Parathyroid adenoma (tissue), 2 donors: Measurements from ENCODE around the gene CNTNAP3B.
"Not testable (repeated sequence)": the region's sequence is repeated elsewhere in the genome, so short reads cannot be mapped to it uniquely, and the experiment has no call there.

Experiments
- H2AFZ ChIP-seq: fragments of 300-600 bp; sonication (generic); one replicate; pipeline ENCODE4 v1.7.0; 2017; ENCODE audit warnings: antibody characterized with exemption, mild to moderate bottlenecking
- H3K27ac ChIP-seq: fragments of 300-600 bp; sonication (generic); one replicate; pipeline ENCODE4 v1.7.0; 2017
- H3K27me3 ChIP-seq: fragments of 300-600 bp; sonication (generic); one replicate; pipeline ENCODE4 v1.7.0; 2017; ENCODE audit warnings: low read length; ENCODE audit not compliant: control insufficient read depth, insufficient read depth
- H3K36me3 ChIP-seq: fragments of 300-600 bp; sonication (generic); one replicate; pipeline ENCODE4 v1.7.0; 2017; ENCODE audit warnings: low read length; ENCODE audit not compliant: control insufficient read depth, insufficient read depth
- H3K4me1 ChIP-seq: fragments of 300-600 bp; sonication (generic); one replicate; pipeline ENCODE4 v1.7.0; 2017; ENCODE audit warnings: control low read depth
- H3K4me2 ChIP-seq: fragments of 300-600 bp; sonication (generic); one replicate; pipeline ENCODE4 v1.7.0; 2017; ENCODE audit warnings: low read length
- H3K4me3 ChIP-seq: fragments of 300-600 bp; sonication (generic); one replicate; pipeline ENCODE4 v1.7.0; 2017; ENCODE audit warnings: low read depth, low read length
- H3K79me2 ChIP-seq: fragments of 300-600 bp; sonication (generic); one replicate; pipeline ENCODE4 v1.7.0; 2017; ENCODE audit warnings: control low read depth
- H3K9ac ChIP-seq: fragments of 300-600 bp; sonication (generic); one replicate; pipeline ENCODE4 v1.7.0; 2017; ENCODE audit warnings: mild to moderate bottlenecking
- H3K9me3 ChIP-seq: fragments of 300-600 bp; sonication (generic); one replicate; pipeline ENCODE4 v1.7.0; 2017; ENCODE audit warnings: low read length; ENCODE audit not compliant: control insufficient read depth
- donor health status: primary hyperparathyroidism.

The CNTNAP3B gene

DNA sequence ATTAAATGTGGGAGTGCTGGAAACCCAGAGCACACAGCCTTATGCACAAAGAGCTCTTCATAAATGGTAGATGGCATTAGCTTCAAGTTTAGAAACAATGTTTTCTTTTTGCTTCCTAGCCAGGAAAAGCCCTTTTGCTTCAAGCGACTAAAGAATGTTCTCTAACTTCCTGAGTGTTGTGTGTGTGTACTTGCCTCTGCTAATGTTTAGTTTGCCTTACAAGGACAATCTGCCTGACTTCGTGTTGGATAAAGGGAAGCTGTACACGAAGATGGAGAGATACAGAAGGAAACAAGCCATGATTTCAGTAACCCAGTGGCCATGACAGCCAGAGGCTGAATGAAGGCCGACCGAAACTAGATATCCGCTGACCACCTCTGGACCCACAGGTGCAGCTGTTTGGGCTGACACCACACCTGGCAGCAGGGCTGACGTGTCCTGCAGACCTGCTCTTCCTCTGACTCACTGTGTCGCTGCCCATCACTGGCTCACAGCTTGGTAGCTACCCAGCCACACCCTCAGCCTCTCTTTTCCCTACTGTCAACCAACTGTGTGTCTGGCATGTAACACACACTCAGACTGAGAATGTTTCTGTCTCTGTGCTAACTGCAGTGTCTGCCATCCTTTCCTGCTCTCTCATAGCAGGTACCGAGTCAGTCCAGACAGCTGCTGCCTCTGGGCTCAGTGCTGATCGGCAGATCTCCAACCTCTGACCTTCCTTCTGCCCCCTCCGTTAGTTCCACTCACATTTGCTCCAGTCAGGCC, 59.0 kb downstream of the CNTNAP3B start:
- H2AFZ ChIP-seq, H3K79me2 ChIP-seq, H3K36me3 ChIP-seq, H3K9ac ChIP-seq, H3K27ac ChIP-seq, H3K4me3 ChIP-seq, H3K4me1 ChIP-seq, H3K27me3 ChIP-seq, H3K9me3 ChIP-seq, H3K4me2 ChIP-seq: not testable (repeated sequence)

DNA sequence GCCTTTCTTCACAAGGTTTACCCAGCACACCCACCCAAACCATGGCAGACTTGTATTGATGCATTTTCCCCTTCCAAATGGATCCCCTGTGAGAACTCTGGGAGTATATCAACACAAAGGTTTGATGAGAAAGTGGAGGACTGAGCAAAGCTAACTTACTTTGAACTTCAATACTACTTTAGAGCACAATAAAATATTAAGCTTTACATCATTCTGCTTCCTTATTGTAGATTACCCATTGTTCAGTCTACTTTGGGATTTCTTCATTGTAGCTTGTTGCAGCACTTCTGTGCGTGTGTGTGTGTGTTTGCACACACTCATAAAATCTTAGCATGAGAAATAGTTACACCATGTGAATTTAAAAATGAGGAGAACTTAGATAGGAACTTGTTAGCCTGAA, 75.4 kb downstream of the CNTNAP3B start:
- not testable (repeated sequence) for H3K9me3 ChIP-seq, H3K27ac ChIP-seq, H3K4me1 ChIP-seq, H3K79me2 ChIP-seq, H3K36me3 ChIP-seq, H3K27me3 ChIP-seq, H2AFZ ChIP-seq, H3K4me2 ChIP-seq, H3K9ac ChIP-seq, H3K4me3 ChIP-seq

DNA sequence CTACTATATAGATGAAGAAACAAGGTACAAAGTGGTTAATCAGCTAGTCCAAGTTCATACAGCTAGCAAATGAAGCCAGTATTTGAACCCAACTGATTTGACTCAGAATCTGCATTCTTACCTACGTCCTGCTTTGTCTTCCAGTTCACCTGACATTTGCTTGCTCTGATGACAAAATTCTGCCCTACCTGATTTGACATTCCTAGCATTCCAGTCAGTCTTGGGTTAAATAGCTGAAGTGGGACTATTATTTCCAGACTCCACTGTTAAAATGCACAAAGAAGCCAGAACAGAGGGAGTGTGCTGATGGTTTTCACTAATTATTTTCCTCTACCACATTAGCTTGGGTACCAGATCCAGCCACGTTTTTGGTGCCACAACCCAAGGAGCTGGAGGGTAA, 78.5 kb downstream of the CNTNAP3B start:
- H3K27me3 ChIP-seq, H2AFZ ChIP-seq, H3K9me3 ChIP-seq, H3K36me3 ChIP-seq, H3K79me2 ChIP-seq, H3K27ac ChIP-seq, H3K4me1 ChIP-seq, H3K4me2 ChIP-seq, H3K9ac ChIP-seq, H3K4me3 ChIP-seq: not testable (repeated sequence)

DNA sequence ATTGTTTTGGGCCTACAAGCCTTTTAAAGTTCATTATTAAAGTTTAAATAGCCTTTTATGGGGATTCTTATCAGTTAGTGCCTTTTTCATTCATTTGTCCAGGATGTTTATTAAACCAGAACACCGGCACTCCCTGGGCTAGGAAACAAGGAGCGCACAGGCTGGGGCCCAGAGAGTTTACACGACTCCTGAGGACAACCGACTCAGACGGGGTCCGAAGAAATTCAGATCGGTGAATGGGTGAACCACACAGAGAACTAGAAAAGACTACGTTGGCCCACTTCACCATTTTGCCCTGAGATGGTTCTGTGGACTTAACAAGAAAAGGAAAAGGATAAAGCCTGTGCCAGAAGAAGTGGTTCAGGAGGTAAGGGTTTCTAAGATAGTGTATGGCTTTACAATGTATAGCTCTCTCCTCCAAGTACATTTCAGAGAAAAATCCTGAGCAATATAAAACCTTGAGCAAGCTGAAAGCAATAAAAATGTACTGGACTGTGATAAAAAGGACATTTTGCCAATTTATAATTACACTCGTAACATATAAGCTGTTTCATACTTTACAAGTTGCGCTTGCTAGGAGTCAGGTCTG, 84.7 kb downstream of the CNTNAP3B start:
- H3K4me2 ChIP-seq, H3K9ac ChIP-seq, H3K27me3 ChIP-seq, H3K4me3 ChIP-seq, H3K27ac ChIP-seq, H3K4me1 ChIP-seq, H3K79me2 ChIP-seq, H3K36me3 ChIP-seq, H3K9me3 ChIP-seq, H2AFZ ChIP-seq: not testable (repeated sequence)

DNA sequence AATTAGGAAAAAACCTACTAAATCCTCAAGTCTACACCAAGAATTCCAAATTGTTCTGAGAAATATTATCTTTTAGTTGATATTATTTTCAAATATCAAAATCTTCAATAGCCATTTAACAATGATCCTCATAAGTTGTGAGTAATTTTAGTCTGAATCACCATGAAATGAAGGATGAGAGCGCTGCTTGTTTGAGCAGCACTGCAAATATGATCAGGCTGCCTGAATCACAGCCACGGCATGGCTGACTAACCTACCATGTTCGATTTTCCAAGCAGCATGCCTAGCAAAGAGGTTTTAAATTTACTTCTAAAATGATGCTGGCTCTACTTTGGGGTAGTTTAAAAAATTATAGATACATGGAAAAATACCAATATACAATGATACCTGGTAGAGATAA, 95.7 kb downstream of the CNTNAP3B start:
- not testable (repeated sequence) for H3K79me2 ChIP-seq

DNA sequence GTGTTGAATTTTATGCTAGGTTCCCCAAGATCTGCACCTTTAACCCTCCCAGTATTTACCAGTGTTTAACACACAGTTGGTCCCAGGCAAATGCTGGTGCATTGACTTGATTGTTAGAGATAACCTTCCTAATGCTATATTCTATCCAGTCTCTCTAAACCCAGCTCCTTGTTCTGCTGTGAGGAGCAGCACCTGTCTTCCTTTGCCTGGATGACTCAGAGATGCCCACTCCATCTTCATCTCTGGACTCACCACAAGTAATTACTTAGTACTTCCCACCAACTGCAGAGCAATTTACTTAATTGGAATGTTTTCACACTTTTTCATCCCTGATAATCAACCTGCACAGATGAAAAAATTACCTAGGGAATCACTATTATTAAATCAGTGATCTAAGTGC, 108.6 kb downstream of the CNTNAP3B start:
- H3K27ac ChIP-seq, H3K79me2 ChIP-seq, H3K9ac ChIP-seq, H3K27me3 ChIP-seq, H3K36me3 ChIP-seq, H2AFZ ChIP-seq, H3K4me1 ChIP-seq, H3K9me3 ChIP-seq, H3K4me2 ChIP-seq, H3K4me3 ChIP-seq: not testable (repeated sequence)

More for the DNA sequence above, 95.7 kb downstream of the CNTNAP3B start:
- H3K27ac ChIP-seq, H3K4me2 ChIP-seq, H2AFZ ChIP-seq, H3K27me3 ChIP-seq, H3K9me3 ChIP-seq, H3K4me1 ChIP-seq, H3K4me3 ChIP-seq, H3K36me3 ChIP-seq, H3K9ac ChIP-seq: not testable (repeated sequence)

DNA sequence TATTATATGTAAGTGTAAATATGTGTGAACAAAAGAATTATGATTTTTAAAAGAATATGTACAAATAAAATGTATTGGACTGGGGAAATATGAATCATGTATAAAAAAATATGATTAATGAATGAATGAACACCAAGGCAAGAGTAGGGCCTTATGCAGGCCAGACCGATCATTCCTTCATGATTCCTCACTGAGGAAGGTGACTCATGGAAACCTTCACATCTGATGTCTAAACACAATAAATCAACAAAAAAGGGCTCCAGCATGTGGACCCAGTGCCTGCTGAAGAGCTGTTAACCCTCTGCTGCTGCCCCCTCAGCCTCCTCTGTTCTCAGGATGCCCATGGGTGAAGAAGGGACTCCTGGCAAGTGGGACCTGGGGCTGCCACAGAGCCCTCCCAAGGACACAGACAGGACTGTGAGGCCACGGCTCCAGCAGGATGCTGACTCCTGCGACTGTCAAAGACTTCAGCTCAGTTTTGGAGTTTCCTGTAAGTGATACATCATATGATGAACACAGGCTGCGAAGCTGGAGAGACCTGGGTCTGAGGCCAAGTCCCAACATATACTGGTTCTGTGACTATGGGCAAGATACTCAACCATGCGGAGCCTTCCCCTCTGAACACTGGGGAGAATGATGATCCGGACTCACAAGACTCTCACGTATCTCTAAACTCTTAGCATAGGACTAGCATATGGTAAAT, 110.9 kb downstream of the CNTNAP3B start:
- H3K27ac ChIP-seq, H3K27me3 ChIP-seq, H3K4me2 ChIP-seq, H3K9ac ChIP-seq, H3K4me3 ChIP-seq, H3K9me3 ChIP-seq, H3K79me2 ChIP-seq, H3K36me3 ChIP-seq, H3K4me1 ChIP-seq, H2AFZ ChIP-seq: not testable (repeated sequence)

DNA sequence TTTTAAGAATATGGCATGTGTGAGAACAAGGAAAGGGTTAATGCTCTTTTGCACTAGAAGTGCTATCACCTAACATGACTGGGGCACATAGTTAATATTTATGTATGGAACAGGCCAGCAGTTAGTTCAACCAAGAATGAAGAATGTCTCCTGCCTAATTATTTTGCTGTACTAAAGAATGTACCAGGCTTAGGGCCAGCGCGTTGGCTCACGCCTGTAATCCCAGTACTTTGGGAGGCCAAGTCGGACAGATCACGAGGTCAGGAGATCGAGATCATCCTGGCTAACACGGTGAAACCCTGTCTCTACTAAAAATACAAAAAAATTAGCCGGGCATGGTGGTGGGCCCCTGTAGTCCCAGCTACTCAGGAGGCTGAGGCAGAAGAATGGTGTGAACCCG, 114.9 kb downstream of the CNTNAP3B start:
- H2AFZ ChIP-seq, H3K79me2 ChIP-seq, H3K27ac ChIP-seq, H3K4me2 ChIP-seq, H3K9me3 ChIP-seq, H3K9ac ChIP-seq, H3K27me3 ChIP-seq, H3K4me1 ChIP-seq, H3K4me3 ChIP-seq, H3K36me3 ChIP-seq: not testable (repeated sequence)

DNA sequence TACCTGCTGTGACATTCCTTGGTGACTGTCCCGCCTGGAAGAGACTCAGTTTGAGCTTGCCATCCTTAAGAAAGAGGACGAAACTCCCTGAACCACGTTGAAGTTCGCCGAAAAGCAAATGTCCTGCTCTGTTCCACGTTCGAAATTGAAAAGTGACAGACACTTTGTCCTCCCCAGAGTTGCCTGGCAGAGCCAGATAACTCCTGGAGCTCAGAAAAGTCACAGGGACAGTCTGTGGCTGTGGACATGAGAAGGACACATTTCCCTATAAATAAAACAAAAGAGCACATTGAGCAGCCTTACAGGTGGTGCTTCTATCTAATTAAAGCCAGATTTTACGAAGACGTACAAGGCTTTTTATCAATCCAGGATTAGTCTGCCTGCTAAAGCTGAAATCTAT, 137.6 kb downstream of the CNTNAP3B start:
- H3K27ac ChIP-seq, H3K27me3 ChIP-seq, H3K9me3 ChIP-seq, H3K4me1 ChIP-seq, H3K4me3 ChIP-seq, H2AFZ ChIP-seq, H3K79me2 ChIP-seq, H3K36me3 ChIP-seq, H3K4me2 ChIP-seq, H3K9ac ChIP-seq: not testable (repeated sequence)

DNA sequence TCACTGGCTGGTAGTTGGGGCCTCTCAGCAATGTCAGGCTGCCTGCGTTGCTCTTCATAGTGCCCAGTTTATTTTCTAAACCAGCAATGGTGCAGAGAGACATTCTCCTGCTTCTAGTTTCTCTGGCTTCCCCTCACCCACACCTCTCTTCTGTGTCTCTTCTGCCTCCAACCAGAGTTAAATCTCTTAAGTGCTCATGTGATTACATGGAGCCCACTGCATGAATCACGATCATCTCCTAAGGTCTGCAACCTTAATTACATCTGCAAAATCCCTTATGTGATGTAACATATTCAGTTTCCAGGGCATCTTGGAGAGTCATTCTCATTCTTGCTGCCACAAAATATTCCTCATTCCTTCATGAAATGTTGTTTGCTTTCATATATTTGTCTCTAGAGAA, 149.0 kb downstream of the CNTNAP3B start:
- H3K9ac ChIP-seq, H3K79me2 ChIP-seq, H3K4me2 ChIP-seq, H2AFZ ChIP-seq, H3K36me3 ChIP-seq, H3K9me3 ChIP-seq, H3K27ac ChIP-seq, H3K4me3 ChIP-seq, H3K27me3 ChIP-seq, H3K4me1 ChIP-seq: not testable (repeated sequence)

DNA sequence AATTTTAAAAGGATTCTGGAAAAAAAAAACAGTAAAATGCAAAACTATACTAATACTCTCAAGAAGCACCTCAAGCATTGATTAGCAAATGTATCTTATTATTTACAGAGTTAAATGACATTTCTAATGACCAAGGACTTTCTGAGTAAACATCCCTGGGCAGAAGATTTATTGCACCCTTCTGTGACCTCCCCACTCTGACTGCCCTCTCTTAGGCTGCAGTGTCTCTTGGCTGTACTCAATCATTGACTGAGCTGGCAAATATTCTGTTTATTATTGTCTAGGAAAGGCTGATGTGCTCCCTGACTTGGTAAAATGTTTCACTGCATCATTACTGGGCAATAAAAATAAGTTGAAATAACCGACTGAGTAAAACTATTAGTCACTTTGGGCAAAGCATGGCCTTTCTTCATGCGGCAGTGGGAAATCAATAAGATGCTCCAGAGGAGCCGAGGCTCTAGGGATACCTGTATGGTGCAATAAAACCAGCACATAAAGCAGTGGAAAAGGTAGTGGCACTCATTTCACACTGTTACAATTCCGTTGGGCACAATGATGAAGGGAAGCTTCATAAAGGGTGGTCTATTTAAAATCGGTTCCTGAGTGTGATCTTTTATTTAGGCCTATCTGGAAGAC, 151.1 kb downstream of the CNTNAP3B start:
- not testable (repeated sequence) for H3K27ac ChIP-seq, H2AFZ ChIP-seq, H3K4me2 ChIP-seq, H3K79me2 ChIP-seq, H3K36me3 ChIP-seq, H3K9ac ChIP-seq, H3K4me1 ChIP-seq, H3K9me3 ChIP-seq, H3K27me3 ChIP-seq, H3K4me3 ChIP-seq
